IPS DF 6.9 (cell line): Measurements from ENCODE around the gene COLEC12.

ENCODE experiments used
- DNase-seq: peaks from one replicate; pipeline ENCODE4 v3.0.0-alpha.2; 2013; ENCODE audit warnings: low read depth, low spot score
- H3K27ac ChIP-seq: one replicate; pipeline ENCODE4 v1.5.1; 2013; ENCODE audit warnings: low read length, control low read depth
- H3K27me3 ChIP-seq: 2 replicates; pipeline ENCODE4 v1.6.1; 2013; ENCODE audit warnings: mild to moderate bottlenecking, low read length; ENCODE audit not compliant: control insufficient read depth, insufficient read depth
- H3K36me3 ChIP-seq: 2 replicates; pipeline ENCODE4 v1.6.1; 2013; ENCODE audit warnings: low read length; ENCODE audit not compliant: control insufficient read depth, insufficient read depth
- H3K4me1 ChIP-seq: 2 replicates; pipeline ENCODE4 v1.6.1; 2013; ENCODE audit warnings: low read length; ENCODE audit not compliant: control insufficient read depth, insufficient read depth
- H3K4me3 ChIP-seq: 2 replicates; pipeline ENCODE4 v1.5.1; 2013; ENCODE audit warnings: mild to moderate bottlenecking, low read length
- H3K9me3 ChIP-seq: 2 replicates; pipeline ENCODE4 v1.6.1; 2013; ENCODE audit warnings: low read length, inconsistent platforms; ENCODE audit not compliant: control insufficient read depth, insufficient read depth
- WGBS: extraction: QIAGEN DNeasy Blood & Tissue Kit; methylation state at CpG from one replicate; pipeline ENCODE4 v1.1.7; 2013; ENCODE audit warnings: mixed read lengths, missing lambda C conversion rate; ENCODE audit not compliant: insufficient read length, insufficient coverage; 5-methylcytosine and 5-hydroxymethylcytosine counted together

Gene COLEC12

GRCh38 chr18:424071-424661 lies 76.3 kb downstream of the COLEC12 start:
- Histone ChIP-seq H3K4me1 (0 out of 2 replicates have a peak, but pooled peaks cover 3% of the 10 kb centered on the region), H3K9me3 (no peaks in the 10 kb centered on the region), H3K4me3 (no peak overlapping the region), H3K27ac (no peak overlapping the region), H3K27me3 (no peaks in the 10 kb centered on the region), H3K36me3 (no peaks in the 10 kb centered on the region)
- no peak for DNase-seq
- no CpG with 5 or more reads among the region's 7 CpGs for WGBS

GRCh38 chr18:422966-423365 lies 77.5 kb downstream of the COLEC12 start:
- H3K36me3 ChIP-seq, result no peaks in the 10 kb centered on the region
- no CpG with 5 or more reads among the region's 4 CpGs for WGBS

GRCh38 chr18:421247-422155 lies 79.0 kb downstream of the COLEC12 start:
- H3K27ac ChIP-seq, result no peak overlapping the region
- no peak for DNase-seq

More at GRCh38 chr18:422966-423365, 77.5 kb downstream of the COLEC12 start:
- Histone ChIP-seq H3K4me3 (no peak overlapping the region), H3K27ac (no peak overlapping the region), H3K9me3 (no peaks in the 10 kb centered on the region), H3K4me1 (0 out of 2 replicates have a peak, but pooled peaks cover 3% of the 10 kb centered on the region), H3K27me3 (no peaks in the 10 kb centered on the region)
- DNase-seq, result no peak

GRCh38 chr18:420661-421246 lies 79.7 kb downstream of the COLEC12 start:
- H3K4me3 ChIP-seq, result no peak overlapping the region
- H3K4me1 ChIP-seq, result 0 out of 2 replicates have a peak, but pooled peaks cover 2% of the 10 kb centered on the region
- H3K27me3 ChIP-seq, result no peaks in the 10 kb centered on the region
- H3K9me3 ChIP-seq, result no peaks in the 10 kb centered on the region
- no peak overlapping the region for H3K27ac ChIP-seq
- no CpG with 5 or more reads among the region's 3 CpGs for WGBS
- H3K36me3 ChIP-seq, result no peaks in the 10 kb centered on the region
- peak; percentile 7 for DNase-seq

More at GRCh38 chr18:421247-422155, 79.0 kb downstream of the COLEC12 start:
- Histone ChIP-seq H3K4me3 (no peak overlapping the region), H3K9me3 (no peaks in the 10 kb centered on the region), H3K27me3 (no peaks in the 10 kb centered on the region), H3K4me1 (0 out of 2 replicates have a peak, but pooled peaks cover 2% of the 10 kb centered on the region), H3K36me3 (no peaks in the 10 kb centered on the region)
- WGBS, result no CpG with 5 or more reads among the region's 6 CpGs

GRCh38 chr18:419541-420175 lies 80.8 kb downstream of the COLEC12 start:
- Histone ChIP-seq H3K4me1 (0 out of 2 replicates have a peak, but pooled peaks cover 2% of the 10 kb centered on the region), H3K9me3 (no peaks in the 10 kb centered on the region), H3K4me3 (no peak overlapping the region), H3K36me3 (no peaks in the 10 kb centered on the region), H3K27me3 (no peaks in the 10 kb centered on the region), H3K27ac (no peak overlapping the region)
- WGBS, result no CpG with 5 or more reads among the region's 5 CpGs
- DNase-seq, result no peak

GRCh38 chr18:417495-417894 lies 83.0 kb downstream of the COLEC12 start:
- DNase-seq, result no peak
- Histone ChIP-seq H3K4me1 (0 out of 2 replicates have a peak, but pooled peaks cover 2% of the 10 kb centered on the region), H3K9me3 (no peaks in the 10 kb centered on the region), H3K27ac (no peak overlapping the region), H3K4me3 (no peak overlapping the region), H3K27me3 (no peaks in the 10 kb centered on the region), H3K36me3 (no peaks in the 10 kb centered on the region)
- WGBS, result no CpG with 5 or more reads among the region's 5 CpGs

GRCh38 chr18:416930-417329 lies 83.6 kb downstream of the COLEC12 start:
- H3K4me1 ChIP-seq, result 0 out of 2 replicates have a peak, but pooled peaks cover 2% of the 10 kb centered on the region
- no peaks in the 10 kb centered on the region for H3K27me3 ChIP-seq
- no CpG with 5 or more reads among the region's 1 CpG for WGBS

GRCh38 chr18:415617-416612 lies 84.6 kb downstream of the COLEC12 start:
- no CpG with 5 or more reads among the region's 2 CpGs for WGBS
- no peaks in the 10 kb centered on the region for H3K9me3 ChIP-seq
- DNase-seq, result no peak
- no peak overlapping the region for H3K27ac ChIP-seq
- no peaks in the 10 kb centered on the region for H3K27me3 ChIP-seq
- H3K36me3 ChIP-seq, result no peaks in the 10 kb centered on the region
- H3K4me3 ChIP-seq, result no peak overlapping the region
- 0 out of 2 replicates have a peak, but pooled peaks cover 2% of the 10 kb centered on the region for H3K4me1 ChIP-seq

More at GRCh38 chr18:416930-417329, 83.6 kb downstream of the COLEC12 start:
- no peaks in the 10 kb centered on the region for H3K9me3 ChIP-seq
- H3K4me3 ChIP-seq, result no peak overlapping the region
- no peak for DNase-seq
- H3K36me3 ChIP-seq, result no peaks in the 10 kb centered on the region
- H3K27ac ChIP-seq, result no peak overlapping the region

GRCh38 chr18:415047-415446 lies 85.5 kb downstream of the COLEC12 start:
- H3K36me3 ChIP-seq, result no peaks in the 10 kb centered on the region
- H3K4me1 ChIP-seq, result no peaks in the 10 kb centered on the region
- no peak overlapping the region for H3K4me3 ChIP-seq
- H3K27ac ChIP-seq, result no peak overlapping the region
- H3K9me3 ChIP-seq, result no peaks in the 10 kb centered on the region
- no peak for DNase-seq
- no CpG with 5 or more reads among the region's 7 CpGs for WGBS
- no peaks in the 10 kb centered on the region for H3K27me3 ChIP-seq
